BE2C (cell line): ENCODE data around the gene CAMTA1.

Experiments
- DNase-seq: peaks from one replicate; pipeline ENCODE4 v3.0.0-alpha.2; 2020
- H3K27me3 ChIP-seq: fragments of 250-450 bp; sonication (Bioruptor Pico); 2 replicates; pipeline ENCODE4 v1.5.1; 2020; ENCODE audit warnings: mild to moderate bottlenecking
- H3K36me3 ChIP-seq: fragments of 250-450 bp; sonication (Bioruptor Pico); 2 replicates; pipeline ENCODE4 v1.5.1; 2020; ENCODE audit warnings: mild to moderate bottlenecking
- H3K4me1 ChIP-seq: fragments of 250-450 bp; sonication (Bioruptor Pico); 2 replicates; pipeline ENCODE4 v1.5.1; 2020
- H3K4me3 ChIP-seq: 2 replicates; pipeline ENCODE4 v1.5.1; 2011; ENCODE audit warnings: low read depth, low read length
- H3K9me3 ChIP-seq: fragments of 250-450 bp; sonication (Bioruptor Pico); 2 replicates; pipeline ENCODE4 v1.5.1; 2020
- TF ChIP-seq, protein P1 (sequence below): IDR thresholded peaks from 2 replicates; pipeline ENCODE4 v1.5.1; 2012; ENCODE audit warnings: mild to moderate bottlenecking, low read depth, low read length

The CAMTA1 gene

DNA sequence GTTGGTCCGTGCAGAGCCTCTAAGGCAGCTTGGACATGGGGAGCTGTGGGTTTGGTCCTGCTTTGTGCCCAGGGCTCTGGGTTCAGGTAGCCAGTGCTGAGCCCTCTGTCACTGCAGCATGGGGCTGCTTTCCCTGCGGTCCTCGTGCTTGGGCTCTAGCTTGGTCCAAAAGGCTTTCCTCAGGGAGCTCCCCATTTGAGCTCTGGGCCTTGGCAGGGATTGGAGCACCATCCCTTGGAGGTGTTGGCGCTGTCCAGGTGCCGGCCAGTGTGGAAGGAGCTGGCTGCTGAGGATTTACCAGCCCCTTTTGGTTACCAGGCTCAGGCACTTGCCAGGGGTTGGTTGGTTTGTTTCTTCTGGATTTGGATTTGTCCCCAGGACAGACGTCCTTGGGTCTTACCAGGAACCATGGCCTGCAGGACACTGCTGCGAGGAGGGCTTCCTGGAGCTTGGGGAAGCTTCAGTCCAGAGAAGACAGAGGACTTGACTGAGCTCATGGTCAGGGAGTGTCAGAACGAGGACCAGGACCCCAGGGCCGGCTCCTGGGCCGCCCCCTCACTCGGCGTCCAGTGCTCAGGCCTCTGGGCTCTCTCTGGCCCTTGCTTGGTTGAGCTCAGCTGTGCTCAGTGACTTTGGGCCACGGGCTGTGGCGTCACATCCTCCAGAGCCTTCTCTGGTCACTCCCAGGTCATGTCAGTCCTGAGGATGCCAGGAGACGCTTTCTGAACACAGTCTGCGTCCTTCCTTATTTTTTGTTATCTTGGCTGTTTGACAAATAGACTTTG, 224.7 kb downstream of the CAMTA1 start:
- Histone ChIP-seq H3K4me1 (no peaks in the 10 kb centered on the region), H3K36me3 (no peaks in the 10 kb centered on the region), H3K4me3 (no peak overlapping the region), H3K27me3 (no peaks in the 10 kb centered on the region), H3K9me3 (no peaks in the 10 kb centered on the region)
- no peak for DNase-seq
- TF ChIP-seq, protein P1, sequence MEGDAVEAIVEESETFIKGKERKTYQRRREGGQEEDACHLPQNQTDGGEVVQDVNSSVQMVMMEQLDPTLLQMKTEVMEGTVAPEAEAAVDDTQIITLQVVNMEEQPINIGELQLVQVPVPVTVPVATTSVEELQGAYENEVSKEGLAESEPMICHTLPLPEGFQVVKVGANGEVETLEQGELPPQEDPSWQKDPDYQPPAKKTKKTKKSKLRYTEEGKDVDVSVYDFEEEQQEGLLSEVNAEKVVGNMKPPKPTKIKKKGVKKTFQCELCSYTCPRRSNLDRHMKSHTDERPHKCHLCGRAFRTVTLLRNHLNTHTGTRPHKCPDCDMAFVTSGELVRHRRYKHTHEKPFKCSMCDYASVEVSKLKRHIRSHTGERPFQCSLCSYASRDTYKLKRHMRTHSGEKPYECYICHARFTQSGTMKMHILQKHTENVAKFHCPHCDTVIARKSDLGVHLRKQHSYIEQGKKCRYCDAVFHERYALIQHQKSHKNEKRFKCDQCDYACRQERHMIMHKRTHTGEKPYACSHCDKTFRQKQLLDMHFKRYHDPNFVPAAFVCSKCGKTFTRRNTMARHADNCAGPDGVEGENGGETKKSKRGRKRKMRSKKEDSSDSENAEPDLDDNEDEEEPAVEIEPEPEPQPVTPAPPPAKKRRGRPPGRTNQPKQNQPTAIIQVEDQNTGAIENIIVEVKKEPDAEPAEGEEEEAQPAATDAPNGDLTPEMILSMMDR = no peak

DNA sequence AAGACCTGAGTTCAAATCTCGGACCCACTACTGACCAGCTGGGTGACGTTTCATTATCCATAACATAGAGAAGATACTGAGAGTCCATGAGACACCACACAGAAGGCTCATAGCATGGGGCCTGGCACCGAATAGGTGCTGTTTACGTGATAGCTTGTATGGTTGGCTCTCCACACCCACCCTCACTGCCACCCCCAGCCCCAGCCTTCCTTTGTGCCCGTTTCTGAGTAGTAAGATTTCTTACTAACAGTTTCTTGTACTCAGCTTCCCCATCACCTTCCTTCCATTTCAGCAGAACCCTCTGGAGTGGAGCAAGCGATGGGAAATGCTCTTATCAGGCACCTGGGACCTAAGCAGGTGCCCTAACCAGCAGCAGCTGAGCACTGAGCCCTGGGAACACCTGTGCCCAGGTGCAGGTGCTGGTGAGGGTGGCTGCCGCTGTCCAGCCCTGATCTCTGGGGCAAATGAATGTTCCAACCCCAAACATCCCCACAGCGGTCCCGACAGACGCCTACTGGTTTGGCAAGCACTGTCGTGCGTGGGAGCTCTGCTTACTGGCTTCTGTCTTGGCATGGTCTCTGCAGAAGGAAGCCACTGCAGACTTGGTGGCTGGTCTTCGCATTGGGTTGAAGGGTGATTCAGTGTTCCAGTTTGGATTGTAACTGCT, 225.4 kb downstream of the CAMTA1 start:
- DNase-seq = no peak
- H3K36me3 ChIP-seq = no peaks in the 10 kb centered on the region
- TF ChIP-seq, protein P1 = no peak
- H3K9me3 ChIP-seq = no peaks in the 10 kb centered on the region
- H3K27me3 ChIP-seq = no peaks in the 10 kb centered on the region
- no peak overlapping the region for H3K4me3 ChIP-seq
- H3K4me1 ChIP-seq = no peaks in the 10 kb centered on the region

DNA sequence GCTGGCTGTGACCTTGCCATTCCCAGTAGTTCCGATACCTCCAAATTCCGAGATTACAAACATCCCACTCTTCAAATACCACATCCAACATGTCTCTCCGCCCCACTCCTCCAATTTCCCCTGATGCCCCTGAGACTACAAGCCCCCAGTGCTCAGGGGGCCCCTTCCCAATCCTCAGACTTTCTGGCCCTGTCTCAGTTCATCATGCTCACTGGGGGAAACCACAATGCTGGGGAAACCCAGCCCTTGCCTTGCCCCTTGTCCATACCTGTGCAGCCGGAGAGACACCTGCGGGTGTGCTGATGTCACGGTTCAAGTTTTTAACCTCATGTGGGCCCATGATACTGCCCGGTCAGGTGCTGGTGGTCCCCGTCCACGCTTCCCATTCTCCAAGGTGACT, 226.6 kb downstream of the CAMTA1 start:
- DNase-seq = no peak
- no peaks in the 10 kb centered on the region for H3K36me3 ChIP-seq
- H3K4me1 ChIP-seq = no peaks in the 10 kb centered on the region
- no peaks in the 10 kb centered on the region for H3K27me3 ChIP-seq
- TF ChIP-seq, protein P1 = no peak
- no peaks in the 10 kb centered on the region for H3K9me3 ChIP-seq
- H3K4me3 ChIP-seq = no peak overlapping the region

DNA sequence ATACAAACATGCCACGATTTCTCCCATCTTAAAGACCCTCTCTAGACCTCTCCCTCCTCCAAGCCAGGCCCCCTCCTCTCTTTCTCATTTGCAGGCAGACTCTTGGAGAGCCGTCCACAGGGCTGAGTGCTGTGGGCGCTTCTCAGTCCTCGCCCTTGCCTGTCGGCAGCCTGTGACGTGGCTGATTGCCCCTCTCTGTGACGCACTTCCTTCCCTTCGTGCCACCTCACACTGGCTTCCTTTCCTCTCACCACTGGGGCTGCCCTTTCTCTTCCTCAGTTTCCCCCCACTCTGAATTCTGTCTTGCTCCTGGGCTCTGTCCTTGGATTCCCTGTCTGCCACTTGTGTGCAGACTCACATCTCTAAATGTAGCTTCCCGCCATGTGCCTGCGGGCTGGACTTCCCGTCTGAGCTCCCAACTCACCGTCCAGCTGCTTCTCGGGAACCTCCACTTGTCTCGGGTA, 227.2 kb downstream of the CAMTA1 start:
- H3K4me1 ChIP-seq = no peaks in the 10 kb centered on the region
- no peak overlapping the region for H3K4me3 ChIP-seq
- H3K9me3 ChIP-seq = no peaks in the 10 kb centered on the region
- no peaks in the 10 kb centered on the region for H3K27me3 ChIP-seq
- H3K36me3 ChIP-seq = no peaks in the 10 kb centered on the region
- TF ChIP-seq, protein P1 = no peak
- DNase-seq = no peak

DNA sequence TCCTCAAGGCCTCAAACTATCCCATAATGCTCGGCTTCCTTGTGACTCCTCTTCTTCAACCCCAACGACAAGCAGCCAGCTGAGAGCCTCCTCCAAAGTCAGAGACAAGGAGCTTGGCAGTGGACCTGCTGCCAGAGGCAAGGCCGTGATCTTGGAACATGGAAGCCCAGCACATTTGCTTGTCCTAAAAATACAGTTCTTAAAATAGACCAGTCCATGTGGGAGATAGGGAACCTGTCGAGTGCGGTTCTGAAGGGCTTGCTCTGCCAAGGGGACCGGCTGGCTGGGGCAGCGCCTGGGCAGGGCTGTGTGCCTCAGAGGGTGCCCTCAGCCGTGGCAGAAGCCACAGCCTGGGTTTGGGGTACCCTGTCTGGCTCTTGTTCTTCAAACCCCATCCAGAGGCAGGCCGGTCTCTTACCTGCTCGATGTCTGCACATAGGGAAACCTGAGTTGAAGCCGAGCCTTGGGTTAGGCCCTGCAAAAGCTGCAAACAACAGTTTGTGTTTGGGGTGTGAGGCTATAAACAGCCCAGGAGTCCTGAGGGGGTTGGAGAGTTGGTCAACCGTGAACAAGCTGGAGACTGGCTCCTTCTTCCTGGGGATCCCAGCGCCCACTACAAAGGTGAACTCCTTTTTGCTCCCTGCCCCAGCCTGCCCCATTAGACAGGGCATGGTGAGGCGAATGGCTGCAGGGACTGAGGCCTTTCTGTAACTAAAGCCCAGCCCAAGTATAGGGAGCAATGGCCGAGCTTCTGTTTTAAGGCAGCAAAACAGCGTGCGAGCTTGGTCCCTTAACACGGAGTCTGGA, 228.8 kb downstream of the CAMTA1 start:
- H3K36me3 ChIP-seq = no peaks in the 10 kb centered on the region
- TF ChIP-seq, protein P1 = no peak
- no peaks in the 10 kb centered on the region for H3K9me3 ChIP-seq
- no peak for DNase-seq
- H3K4me1 ChIP-seq = no peaks in the 10 kb centered on the region
- H3K27me3 ChIP-seq = no peaks in the 10 kb centered on the region
- no peak overlapping the region for H3K4me3 ChIP-seq
